ENCODE data around the gene GRIA3. TPM values are rescaled to one million over a fixed set of nuclear protein-coding genes. Genes with fewer than 3 reads are reported as not detected.

GRIA3 gene
- total RNA-seq, 1 donor from 2014 or later: not detected

GRCh38 chrX:123171781-123172180 is 12.3 kb upstream of the GRIA3 start:
- Histone ChIP-seq H3K27ac (no peak overlapping the region), H3K4me1 (no peaks in the 10 kb centered on the region), H3K36me3 (no peaks in the 10 kb centered on the region), H3K4me3 (no peak overlapping the region), H3K27me3 (no peaks in the 10 kb centered on the region), H3K9me3 (no peaks in the 10 kb centered on the region)
- ATAC-seq: no peak
- TF ChIP-seq, protein P1, sequence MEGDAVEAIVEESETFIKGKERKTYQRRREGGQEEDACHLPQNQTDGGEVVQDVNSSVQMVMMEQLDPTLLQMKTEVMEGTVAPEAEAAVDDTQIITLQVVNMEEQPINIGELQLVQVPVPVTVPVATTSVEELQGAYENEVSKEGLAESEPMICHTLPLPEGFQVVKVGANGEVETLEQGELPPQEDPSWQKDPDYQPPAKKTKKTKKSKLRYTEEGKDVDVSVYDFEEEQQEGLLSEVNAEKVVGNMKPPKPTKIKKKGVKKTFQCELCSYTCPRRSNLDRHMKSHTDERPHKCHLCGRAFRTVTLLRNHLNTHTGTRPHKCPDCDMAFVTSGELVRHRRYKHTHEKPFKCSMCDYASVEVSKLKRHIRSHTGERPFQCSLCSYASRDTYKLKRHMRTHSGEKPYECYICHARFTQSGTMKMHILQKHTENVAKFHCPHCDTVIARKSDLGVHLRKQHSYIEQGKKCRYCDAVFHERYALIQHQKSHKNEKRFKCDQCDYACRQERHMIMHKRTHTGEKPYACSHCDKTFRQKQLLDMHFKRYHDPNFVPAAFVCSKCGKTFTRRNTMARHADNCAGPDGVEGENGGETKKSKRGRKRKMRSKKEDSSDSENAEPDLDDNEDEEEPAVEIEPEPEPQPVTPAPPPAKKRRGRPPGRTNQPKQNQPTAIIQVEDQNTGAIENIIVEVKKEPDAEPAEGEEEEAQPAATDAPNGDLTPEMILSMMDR (IDR thresholded peaks at IDR 0.05): no peak
- intact Hi-C loops (cut with DNase I): no loop called here
- DNase-seq: no peak

DNA sequence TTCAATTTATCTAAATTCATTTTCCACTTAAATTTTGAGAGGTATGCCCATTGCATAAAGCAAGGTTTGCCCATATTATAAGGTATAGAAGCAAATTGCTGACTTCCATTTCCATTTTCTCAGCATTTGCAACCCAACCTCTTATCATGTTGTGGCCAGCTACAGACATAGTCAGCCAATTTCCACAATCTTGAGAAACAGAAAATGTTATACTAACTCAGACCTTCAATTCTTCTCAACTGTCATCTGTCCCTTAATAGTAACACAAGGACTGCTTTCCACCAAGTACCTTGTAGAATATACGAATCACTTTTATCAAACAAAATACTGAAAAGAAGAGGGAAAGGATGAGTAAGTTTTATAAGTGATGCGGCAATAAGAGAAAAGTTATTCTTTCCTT is 11.2 kb upstream of the GRIA3 start:
- H3K36me3 ChIP-seq: no peaks in the 10 kb centered on the region
- intact Hi-C loops (cut with DNase I): no loop called here
- no peaks in the 10 kb centered on the region for H3K4me1 ChIP-seq
- DNase-seq (no peak), ATAC-seq (no peak)
- no peaks in the 10 kb centered on the region for H3K27me3 ChIP-seq
- H3K9me3 ChIP-seq: no peaks in the 10 kb centered on the region
- TF ChIP-seq, protein P1 (IDR thresholded peaks at IDR 0.05): no peak
- no peak overlapping the region for H3K4me3 ChIP-seq
- no peak overlapping the region for H3K27ac ChIP-seq

DNA sequence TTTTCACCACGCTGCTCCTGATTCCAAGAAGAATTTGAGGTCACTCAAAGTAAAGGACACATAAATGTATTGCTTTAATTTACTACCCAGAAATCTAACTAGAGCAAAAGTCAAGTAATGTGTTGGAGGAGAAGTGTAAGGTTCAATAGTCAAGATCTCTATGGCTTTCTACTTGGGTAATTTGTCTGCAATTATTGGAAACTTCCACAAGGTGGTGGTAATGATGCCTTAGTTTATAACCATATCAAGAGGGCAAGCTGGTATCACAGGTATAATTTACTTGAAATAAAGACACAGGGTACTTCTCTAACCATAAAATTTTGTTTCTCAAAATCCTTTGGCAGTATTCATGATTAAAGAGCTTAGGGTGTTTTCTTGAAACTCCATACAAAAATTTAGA is 10.2 kb upstream of the GRIA3 start:
- DNase-seq (no peak), ATAC-seq (no peak)
- TF ChIP-seq, protein P1 (IDR thresholded peaks at IDR 0.05): no peak
- no peaks in the 10 kb centered on the region for H3K9me3 ChIP-seq
- no peaks in the 10 kb centered on the region for H3K36me3 ChIP-seq
- no peaks in the 10 kb centered on the region for H3K27me3 ChIP-seq
- H3K4me1 ChIP-seq: no peaks in the 10 kb centered on the region
- H3K27ac ChIP-seq: no peak overlapping the region
- intact Hi-C loops (cut with DNase I): no loop called here
- no peak overlapping the region for H3K4me3 ChIP-seq

DNA sequence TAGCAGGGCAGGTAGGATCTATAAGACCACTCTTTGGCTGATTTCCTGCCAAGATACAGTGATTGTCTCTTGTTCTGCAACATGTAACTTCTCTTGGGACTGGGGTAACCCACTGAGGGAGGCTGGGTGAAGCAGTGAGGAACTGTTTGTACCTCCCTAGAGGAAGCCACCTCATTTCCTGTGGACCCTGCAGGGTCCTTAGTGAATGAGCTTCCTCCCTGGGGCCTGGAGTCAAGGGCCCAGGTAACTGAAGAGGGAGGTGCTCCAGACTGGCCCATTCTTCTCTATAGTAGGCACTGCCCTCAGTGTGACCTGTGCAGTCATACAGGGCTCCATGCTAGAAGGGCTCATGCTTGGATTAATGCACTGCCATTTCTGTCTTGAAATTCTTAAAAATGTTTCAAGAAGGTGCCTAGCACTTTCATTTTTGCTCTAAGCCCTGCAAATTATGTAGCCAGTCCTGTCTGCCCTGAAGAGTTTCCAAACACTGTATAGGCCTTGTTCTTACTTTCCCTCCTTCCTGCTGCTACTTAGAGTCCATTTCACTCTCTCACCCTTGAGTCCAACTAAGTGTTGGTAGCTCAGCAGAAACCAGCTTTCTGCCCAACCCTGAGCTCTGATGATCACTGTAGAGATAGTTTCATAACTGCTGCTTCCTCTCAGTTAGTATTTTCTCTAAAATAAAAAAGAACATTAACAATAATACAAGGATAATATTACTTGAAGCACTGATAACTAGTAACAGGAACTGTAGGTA is 8.5 kb upstream of the GRIA3 start:
- Histone ChIP-seq H3K9me3 (no peaks in the 10 kb centered on the region), H3K27me3 (no peaks in the 10 kb centered on the region), H3K36me3 (no peaks in the 10 kb centered on the region), H3K4me3 (no peak overlapping the region), H3K27ac (no peak overlapping the region), H3K4me1 (no peaks in the 10 kb centered on the region)
- ATAC-seq (no peak), DNase-seq (no peak)
- intact Hi-C loops (cut with DNase I): no loop called here
- TF ChIP-seq, protein P1 (IDR thresholded peaks at IDR 0.05): no peak

- intact Hi-C loops (cut with DNase I): no loop called here
- DNase-seq (no peak), ATAC-seq (no peak)
- Histone ChIP-seq H3K9me3 (no peaks in the 10 kb centered on the region), H3K27ac (no peak overlapping the region), H3K4me1 (no peaks in the 10 kb centered on the region), H3K36me3 (no peaks in the 10 kb centered on the region), H3K27me3 (no peaks in the 10 kb centered on the region), H3K4me3 (no peak overlapping the region)
- TF ChIP-seq, protein P1 (IDR thresholded peaks at IDR 0.05): no peak
Observed at GRCh38 chrX:123181233-123181914, 2.7 kb upstream of the GRIA3 start.

All from upper lobe of right lung (tissue), 1 donor.